Stimulated activated CD8-positive, alpha-beta memory T cell treated with anti-CD3 and anti-CD28 coated beads, Interleukin-15, amount 100 ng/mL, for 48 hours (primary cell): ENCODE data around the gene LDLRAD4.

Experiments used
- DNase-seq, 2 donors: peaks; one replicate each; pipeline ENCODE4 v3.0.0-alpha.2; 2020; ENCODE audit warnings: low read depth in 2 of 2

LDLRAD4 gene

DNA sequence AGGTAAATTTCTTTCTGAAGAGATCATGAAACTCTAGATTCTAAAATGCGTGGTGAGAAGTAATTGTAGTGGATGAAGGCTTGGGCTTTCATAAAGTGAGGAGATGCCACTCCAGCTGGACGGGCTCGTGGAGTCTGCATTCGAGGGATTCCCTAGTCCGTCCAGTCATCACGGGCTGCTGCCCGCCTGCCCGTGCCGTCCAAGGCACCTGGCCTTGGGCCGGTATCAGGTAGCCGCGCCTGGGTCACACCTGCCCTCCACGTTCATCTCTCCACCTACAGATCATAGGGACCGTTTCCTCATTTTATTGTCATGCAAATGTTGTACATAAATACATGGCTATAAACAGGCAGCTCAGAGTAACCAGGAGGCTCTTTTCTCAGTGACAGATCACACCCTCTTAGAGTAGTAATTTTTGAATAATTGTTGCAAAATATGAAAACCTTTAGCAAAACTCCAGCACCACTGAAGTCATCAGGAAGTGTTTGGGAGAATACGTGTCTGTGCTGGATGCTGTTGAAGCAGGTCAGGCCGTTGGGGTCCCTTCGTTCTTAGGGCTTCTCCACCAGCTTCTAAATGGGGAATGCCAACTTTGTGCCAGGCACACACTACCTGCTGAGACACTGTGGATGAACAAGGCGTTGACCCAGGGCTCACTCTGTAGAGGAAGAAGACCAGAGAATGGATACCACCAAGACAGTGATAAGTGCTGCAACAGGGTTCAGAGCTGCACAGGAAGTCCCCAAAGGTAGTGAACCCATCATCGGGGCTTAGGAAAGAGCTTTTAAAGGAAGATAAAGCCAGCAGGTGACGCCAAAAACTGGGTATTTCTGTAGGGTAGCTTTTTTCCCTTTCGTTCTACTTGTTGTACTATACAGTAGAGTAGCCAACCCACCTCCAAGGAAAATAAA, 395.3 kb downstream of the LDLRAD4 start:
- DNase-seq: no peak

DNA sequence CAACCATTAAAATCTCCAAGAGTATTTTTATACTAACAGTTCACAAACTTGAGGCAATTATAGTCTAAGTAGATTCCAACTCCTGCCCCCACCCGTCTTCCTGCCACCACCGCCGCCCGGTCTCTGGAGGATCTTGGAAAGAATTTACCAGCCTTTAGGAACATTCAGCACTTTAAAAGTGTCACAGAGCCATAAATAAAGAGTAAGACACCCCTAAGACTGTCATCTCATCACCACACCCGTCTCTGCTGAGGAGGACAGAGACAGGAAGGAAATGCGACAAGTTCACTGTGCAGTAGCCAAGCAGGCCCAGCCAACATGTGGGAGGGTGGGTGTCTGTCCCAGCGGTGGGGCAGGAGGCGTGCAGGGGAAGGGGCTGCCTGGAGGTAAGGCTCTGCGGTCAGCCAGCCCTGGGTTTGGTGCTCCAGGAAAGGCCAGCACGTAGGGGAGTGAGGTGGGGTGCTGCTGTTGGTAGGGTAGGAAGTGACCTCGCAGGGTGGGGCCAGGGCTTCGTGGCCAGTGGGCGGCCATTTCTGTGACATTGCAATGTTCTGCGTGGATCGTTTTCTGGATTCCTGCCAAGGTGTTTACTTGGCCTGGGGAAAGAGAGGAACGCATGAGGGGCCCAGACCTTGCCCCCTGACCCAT, 396.2 kb downstream of the LDLRAD4 start:
- DNase-seq: peak in 1 of 2 donors; percentile 38

DNA sequence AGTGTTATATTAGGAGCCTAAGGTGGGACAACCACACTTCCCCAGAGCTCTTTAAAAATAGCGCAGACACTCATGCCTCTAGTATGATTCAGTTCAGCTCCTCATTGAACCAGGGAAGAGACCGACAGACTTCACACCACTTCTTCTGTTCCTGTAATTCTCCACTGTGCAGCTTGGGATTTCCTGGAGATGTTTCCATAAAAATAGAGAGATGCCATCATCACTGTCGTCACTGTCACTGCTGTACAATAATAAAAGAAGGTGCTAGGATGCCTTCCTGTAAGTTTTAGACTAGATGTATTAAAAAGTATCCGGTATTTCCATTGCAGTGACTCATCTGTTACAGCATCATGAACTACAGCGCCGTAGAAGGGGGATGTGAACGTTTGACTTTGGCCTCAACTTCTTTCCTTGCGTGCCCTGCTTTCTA, 396.9 kb downstream of the LDLRAD4 start:
- no peak for DNase-seq

DNA sequence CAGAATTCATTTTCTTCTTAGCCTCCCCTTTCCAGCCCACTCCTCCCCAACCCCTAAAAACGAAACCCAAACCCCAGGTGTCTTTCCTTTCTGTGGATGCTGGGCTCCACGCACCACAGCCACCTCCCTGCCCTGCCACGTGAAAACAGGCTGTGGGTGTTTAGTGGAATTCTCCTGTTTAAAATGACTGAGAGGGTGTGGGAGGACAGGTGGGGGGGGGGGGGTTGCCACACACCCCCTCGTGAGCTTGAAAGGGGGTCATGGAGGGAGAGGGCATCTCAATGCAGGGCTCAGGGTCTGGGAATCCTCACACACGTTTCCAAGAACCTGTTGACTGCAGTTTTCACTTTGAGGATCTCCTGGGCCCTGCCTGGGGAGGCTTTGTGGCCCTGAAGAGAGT, 397.5 kb downstream of the LDLRAD4 start:
- peak in 1 of 2 donors; percentile 42 for DNase-seq

DNA sequence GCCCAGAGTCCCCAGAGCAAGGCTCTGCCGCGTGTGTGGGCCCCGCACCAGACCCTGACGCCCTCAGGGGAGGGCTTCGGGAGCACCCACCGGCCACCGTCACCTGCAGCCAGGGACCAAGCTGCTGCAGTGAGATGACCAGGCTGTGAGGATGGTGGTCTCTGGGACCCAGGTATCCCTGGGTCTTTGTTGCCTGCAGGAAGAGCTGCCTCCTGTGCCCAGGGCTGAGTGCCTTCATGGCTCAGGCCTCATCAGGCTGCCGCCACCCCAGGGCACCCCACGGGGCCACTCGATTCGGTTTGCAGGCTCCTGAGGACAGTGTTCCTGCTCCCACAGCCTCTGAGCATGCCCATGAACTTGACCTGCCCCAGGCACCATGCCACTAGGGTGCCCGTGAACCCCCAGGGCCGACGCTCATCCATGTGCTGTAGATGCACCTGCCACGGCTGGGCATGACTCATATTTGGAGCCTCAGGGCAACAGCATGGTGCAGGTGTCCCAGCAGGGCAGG, 398.0 kb downstream of the LDLRAD4 start:
- no peak for DNase-seq

DNA sequence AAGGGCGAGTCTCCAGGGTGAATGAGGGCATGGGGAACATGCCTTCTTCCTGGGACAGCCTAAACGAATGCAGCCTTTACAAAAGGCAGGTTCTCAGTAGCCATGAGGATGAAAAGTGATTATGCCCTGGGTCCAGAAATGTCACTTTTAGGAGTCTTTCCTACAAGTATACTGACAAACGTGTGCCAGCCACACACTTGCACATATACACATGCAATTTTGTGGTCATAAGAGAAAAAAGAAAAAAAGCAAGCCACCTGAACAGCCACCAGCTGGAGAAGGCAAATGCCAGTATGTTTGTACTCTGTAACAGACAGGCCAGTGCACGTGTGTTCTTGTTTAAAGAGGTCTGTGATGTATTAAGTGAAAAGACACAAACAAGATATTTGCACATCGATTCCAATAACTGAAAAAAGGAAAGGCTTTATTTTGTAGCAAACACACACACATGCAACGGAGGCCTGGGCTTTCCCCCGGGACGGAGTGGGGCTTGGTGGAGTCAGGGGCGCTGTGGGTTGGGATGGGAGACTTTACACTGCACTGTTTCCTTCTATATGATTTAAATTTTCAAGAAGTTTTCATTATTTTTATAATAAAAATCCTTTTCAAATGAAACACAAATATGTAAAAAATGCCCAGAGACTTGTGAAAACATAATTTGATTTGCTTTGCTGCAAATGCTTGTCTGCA, 399.4 kb downstream of the LDLRAD4 start:
- no peak for DNase-seq

DNA sequence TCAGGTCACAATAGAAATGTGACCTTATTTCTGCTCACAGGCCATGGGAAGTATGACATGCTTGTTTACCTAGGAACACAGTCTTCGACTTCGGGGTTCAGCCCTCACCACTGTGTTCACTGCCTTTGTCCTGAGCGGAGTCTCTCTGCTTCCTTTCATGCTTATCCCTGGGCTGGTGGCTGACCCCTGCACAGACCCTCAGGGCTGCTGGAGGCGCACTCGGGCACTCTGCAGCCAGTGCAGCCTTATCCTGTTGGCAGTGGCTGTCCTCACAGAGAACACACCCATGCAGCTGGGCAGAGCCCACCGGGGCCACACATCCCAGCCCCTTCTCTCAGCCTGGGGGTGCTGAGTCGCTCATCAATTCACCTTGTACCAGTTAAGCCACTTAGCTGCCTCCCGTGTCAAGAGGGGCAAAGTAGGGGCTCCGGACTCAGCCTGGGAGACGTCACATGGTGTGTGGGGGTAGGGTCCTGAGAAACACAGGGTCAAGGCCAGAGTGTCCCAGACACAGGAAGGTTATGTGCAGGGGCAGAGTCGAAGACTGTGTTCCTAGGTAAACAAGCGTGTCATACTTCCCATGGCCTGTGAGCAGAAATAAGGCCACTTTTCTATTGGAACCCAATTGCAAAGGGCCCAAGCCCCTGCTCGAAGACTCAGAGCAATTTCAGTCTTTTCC, 400.3 kb downstream of the LDLRAD4 start:
- DNase-seq: no peak

DNA sequence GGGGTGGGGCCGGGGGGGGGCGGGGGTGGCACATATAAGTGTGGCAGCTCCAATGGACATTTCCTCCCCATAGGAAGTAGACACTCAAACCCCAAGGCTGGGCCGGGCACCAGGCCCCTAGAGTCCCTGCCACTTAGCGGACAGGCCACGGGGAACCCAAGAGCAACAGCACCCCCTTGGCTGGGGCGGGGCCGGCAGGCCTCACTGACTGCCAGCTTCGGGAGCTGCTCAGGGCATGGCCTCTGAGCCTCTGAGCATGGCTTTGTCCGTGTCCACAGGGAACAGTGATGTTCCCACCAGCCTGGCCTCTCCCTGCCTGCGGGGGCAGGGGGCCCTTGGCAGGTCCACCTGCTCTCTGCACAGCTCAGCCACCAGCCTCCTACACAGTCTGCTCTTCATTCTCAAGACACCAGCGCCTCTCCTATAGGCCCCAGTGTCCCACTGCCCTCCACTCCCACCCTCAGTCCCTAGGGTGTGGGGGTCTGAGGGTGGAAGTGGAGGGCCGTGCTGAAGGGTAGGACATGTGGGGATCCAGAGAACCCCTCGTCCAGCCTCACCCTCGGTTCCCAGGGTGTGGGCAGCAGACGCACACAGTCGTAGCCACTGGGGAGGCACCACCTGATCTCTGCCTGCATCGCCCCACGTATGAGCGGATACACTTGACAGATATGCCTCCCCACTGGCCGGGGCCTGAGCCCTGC, 401.1 kb downstream of the LDLRAD4 start:
- no peak for DNase-seq

DNA sequence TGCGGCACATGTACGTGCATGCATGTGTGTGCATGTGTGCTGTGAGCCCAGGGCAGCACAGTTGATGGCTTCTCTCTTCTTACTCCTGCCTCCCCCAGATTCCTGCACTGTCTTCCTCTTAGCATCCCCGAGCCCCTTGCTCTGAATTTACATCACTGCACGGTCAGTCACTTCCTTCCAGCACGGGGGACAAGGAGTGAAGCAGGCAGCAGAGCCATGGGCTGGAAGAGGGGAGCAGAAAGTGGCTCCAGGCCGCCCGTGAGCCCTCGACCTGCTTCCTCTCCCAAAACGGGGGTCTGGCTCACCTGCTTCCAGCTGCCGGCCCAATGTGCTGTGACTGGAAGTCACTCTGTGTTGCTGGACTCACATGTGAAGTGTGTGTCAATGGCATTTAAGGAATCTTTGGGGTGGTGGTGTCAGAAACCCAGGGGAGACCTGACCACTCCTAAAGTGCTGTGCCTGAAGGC, 401.7 kb downstream of the LDLRAD4 start:
- no peak for DNase-seq

DNA sequence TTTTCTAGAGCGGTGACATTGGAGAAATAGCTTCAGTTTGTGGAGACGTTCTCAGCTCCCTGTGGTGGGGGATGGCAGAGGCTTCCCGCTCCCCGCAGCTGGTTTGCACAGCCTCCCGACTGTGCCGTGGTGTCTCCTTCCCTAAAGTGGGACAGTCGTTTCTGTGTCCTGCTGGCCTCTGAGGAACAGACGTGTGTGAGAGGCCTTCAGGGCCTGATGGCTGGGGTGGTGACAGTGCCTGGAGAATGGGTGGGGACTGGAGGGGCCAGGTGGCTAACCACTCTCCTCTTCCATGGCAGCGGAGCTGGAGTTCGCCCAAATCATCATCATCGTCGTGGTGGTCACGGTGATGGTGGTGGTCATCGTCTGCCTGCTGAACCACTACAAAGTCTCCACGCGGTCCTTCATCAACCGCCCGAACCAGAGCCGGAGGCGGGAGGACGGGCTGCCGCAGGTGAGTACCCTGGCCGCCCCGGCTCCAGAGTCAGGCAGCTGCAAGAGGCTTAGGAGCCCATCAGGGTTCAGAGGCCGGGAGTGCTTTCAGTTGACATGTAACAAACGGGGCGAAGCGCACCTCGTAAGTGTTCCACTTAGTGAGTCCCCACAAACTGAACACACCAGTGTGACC, 402.4 kb downstream of the LDLRAD4 start:
- no peak for DNase-seq

DNA sequence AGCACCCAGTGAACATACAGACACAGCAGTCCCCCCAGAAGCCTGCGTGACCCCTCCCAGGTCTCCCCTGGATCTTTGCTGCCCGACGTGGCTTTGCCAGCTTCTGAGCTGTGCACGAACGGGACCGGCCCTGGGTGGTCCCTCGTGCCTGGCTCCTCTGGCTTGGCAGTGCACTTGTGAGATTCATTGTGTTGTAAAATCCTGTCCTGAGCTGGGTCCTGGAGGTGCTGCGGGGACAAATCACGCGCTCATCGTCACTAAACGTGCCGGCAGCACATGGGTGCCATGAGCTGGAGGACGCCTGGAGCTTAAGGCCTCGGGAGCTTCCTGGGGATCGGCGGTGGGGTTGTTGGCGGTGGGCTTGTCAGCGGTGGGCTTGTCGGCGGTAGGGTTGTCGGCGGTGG, 402.9 kb downstream of the LDLRAD4 start:
- DNase-seq: no peak

DNA sequence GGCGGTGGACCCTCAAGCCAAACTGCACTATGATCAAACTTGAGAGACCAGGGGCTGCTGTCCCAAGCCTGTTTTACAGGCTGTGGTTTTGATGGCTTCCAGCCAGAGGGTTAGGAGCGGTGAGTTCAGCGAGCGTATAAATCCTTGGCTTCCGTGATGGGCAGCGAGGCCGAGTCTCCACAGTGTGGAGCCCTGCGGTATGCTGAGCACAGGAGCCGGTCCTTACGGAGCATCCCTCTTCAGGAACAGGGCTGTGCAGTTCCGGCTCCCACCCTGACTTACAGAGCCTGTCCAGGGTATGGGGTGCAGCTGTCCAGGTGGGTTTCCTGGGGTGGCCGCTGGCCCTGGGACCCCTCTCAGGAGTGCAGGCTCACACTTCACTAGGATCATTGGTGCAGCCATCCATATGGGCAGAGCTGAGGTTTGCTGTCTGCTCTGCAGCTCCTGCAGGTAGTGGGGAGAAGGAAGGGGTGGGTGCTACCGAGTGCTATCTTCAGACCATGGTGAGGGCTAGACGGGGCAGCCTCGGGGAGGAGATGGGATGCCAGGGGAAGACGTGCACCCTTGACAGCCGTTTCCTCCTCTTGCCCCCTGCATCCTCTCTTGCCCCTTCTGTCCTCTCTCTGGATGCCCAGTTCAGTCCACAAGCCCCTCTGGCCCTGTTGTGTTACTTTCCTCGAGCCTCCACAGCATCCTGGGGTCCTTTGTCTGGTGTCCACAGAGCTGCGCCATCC, 403.5 kb downstream of the LDLRAD4 start:
- no peak for DNase-seq

DNA sequence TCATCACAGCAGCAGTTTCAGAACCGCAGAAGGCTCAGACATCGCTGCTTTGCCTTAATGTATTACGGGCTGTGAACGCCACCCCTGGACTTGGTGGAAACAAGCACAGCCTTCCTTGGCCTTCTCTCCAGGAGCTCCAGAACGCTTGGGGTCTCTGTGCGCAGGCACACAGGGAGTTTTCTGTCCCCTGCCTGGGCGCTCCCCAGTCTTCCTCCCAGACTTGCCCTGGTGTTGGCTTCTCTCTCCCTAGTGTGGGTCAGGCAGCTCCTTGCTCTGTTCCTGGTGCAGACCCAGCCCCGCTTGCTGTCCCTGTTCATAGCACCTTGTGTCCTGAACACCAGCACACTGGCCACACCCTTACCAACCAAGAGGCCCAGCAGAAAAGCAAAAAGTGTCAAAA, 404.2 kb downstream of the LDLRAD4 start:
- no peak for DNase-seq

DNA sequence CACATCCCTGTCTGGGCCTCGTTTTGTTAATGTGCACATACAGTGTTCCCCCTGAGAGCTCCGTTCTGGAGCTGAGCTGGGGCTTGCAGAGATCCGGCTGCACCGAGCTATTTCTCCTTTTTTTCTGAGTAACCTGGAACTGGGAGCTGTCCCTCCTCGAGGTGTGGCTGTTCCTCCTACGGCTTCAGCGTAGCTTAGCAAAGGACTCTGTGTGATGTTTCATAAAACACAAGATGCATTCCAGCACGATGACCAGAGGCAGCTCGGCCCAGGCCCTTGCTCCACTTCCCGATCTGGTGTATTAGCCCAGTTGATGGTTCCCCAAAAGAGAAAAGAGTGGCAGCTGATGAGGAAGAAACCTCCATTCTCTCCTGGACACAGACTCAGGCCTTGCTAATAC, 404.8 kb downstream of the LDLRAD4 start:
- no peak for DNase-seq

DNA sequence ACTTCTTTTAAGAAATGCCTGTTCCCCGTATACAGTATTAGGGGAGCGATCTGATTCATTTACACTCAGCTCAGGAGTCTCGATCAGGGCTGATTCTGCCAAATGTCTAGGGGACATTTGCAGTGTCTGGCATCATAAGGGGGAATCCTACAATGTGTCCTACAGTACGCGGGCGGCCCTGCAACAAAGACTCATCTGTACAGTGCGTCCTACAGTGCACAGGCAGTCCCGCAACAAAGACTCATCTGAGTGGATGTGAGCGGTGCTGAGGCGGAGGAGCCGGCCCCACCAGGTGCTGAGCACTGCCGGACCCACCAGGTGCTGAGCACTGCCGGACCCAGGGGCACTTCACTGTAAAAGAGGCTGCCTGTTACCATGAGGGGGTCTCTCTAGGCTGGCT, 405.3 kb downstream of the LDLRAD4 start:
- DNase-seq: no peak

DNA sequence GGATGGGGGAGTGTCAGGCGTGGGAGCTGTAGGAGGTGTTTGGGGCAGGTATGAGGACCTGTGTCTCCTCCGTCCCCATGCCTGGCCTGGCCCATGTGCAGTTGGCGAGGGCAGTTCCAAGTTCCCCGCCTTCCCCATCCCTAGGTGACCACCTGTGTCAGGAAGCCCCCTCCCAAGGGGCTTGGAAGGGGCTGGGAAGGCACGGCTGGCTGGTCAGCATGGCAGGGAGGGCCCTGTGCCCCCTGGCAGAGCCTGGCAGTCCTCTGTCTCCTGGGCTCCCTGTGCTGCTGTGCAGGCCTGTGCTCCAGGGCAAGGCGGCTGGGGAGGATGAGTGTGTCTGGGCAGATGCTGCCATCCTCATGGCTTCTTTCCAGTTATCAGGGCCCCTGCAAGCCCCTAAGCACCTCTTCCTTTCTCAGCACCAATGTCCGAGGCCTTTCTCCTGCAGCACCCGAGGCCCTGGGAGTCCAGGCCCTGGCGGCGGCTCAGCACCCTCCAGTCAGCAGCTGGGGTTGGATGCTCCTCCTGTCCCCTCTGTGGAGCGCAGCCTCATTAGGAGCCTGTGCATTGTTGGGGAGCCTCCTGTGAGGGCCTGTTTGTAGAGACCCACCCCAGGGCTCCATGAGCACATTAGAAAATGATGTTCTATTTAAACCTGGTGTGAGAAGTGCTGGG, 406.1 kb downstream of the LDLRAD4 start:
- no peak for DNase-seq

DNA sequence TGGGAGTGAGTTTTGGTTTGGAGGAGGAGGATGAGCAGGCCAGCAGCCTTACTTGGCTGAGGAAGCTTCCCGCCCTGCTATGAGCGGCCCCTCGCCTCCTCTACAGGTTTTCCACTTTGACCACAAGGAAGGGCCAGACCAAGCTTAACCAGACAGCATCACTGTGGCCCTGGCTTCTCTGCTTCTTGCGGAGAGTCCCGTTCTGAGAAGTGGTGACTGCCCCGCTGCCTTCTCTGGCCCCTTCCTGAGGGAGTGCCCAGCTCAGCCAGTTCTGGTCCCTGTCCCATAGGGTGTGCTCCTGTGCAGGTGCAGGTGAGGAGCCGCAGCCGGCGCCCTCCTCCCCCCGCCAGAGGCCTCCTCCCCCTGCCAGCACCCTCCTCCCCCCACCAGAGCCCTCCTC, 406.8 kb downstream of the LDLRAD4 start:
- DNase-seq: no peak

DNA sequence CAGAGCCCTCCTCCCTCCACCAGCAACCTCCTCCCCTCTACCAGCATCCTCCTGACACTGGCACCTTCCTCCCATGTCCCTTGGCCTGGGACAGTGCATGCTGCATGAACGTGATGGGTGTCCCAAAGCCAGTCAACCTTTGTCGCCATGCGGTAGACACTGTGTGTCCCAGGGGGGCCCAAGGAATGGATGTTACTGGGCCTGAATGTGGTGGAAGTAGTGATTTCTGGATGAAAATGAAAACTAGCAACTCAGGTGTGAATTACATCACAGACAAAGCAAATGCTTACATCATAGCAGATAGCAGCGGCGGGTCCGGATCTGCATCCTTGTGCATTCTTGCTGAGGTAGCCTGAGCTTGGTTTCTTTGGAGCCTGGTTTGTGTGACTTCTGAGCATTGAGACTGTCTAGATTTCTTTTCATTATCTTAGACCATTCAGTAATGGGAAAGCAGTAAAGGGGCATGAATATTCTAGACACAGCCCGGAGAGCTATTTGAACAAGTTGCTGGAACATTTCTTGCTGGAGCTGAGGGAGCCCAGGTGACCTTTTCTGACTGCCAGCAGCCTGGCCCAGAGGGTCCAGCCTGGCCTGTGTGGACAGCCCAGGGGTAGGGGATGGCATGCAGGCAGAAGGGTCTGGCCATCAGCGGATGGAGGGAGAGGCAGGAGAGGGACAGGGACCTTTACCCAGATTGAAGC, 407.4 kb downstream of the LDLRAD4 start:
- no peak for DNase-seq

DNA sequence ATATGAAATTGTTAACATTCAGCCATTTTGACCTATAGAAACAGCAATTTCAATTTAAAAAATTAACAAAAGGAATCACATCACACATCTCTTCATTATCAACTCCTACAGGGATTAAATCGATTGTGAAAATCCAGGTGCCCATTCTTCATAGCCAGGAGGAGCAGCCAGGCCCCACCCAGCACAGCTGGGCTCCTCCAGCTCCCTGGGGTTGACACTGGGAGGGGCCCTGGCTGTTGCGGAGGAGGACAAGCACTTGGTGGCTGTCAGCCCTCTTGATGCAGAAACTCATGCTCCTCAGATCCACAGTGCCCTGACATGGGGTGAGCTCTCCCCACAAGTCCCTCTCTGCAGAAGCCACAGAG, 408.0 kb downstream of the LDLRAD4 start:
- no peak for DNase-seq
